HL-60 (cell line): ENCODE results near the gene TENM4.

Source experiments
- GABPA ChIP-seq: IDR thresholded peaks from 2 replicates; pipeline ENCODE4 v1.6.1; 2012; ENCODE audit warnings: low read depth
- TF ChIP-seq, protein P1 (sequence below): IDR thresholded peaks from one replicate; pipeline ENCODE4 v1.5.1; 2011; ENCODE audit warnings: low read length, control low read depth, inconsistent platforms; ENCODE audit not compliant: insufficient read depth

GRCh38 chr11:78909386-78909785 is 531.4 kb downstream of the TENM4 start:
- TF ChIP-seq, protein P1, sequence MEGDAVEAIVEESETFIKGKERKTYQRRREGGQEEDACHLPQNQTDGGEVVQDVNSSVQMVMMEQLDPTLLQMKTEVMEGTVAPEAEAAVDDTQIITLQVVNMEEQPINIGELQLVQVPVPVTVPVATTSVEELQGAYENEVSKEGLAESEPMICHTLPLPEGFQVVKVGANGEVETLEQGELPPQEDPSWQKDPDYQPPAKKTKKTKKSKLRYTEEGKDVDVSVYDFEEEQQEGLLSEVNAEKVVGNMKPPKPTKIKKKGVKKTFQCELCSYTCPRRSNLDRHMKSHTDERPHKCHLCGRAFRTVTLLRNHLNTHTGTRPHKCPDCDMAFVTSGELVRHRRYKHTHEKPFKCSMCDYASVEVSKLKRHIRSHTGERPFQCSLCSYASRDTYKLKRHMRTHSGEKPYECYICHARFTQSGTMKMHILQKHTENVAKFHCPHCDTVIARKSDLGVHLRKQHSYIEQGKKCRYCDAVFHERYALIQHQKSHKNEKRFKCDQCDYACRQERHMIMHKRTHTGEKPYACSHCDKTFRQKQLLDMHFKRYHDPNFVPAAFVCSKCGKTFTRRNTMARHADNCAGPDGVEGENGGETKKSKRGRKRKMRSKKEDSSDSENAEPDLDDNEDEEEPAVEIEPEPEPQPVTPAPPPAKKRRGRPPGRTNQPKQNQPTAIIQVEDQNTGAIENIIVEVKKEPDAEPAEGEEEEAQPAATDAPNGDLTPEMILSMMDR = no peak
- TF ChIP-seq GABPA = no peak
